GM18519 (cell line): ENCODE data around the gene CMTM2.
A peak's percentile ranks its signal among the peaks of the same experiment; 100 is the strongest.

ENCODE experiments used
- ATAC-seq: cut with Tn5 transposase; IDR thresholded peaks from one replicate; pipeline ENCODE4 v1.9.1; 2021; ENCODE audit warnings: mild to moderate bottlenecking, moderate library complexity; ENCODE audit not compliant: unreplicated experiment, low FRiP score

CMTM2 gene, protein sequence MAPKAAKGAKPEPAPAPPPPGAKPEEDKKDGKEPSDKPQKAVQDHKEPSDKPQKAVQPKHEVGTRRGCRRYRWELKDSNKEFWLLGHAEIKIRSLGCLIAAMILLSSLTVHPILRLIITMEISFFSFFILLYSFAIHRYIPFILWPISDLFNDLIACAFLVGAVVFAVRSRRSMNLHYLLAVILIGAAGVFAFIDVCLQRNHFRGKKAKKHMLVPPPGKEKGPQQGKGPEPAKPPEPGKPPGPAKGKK

DNA sequence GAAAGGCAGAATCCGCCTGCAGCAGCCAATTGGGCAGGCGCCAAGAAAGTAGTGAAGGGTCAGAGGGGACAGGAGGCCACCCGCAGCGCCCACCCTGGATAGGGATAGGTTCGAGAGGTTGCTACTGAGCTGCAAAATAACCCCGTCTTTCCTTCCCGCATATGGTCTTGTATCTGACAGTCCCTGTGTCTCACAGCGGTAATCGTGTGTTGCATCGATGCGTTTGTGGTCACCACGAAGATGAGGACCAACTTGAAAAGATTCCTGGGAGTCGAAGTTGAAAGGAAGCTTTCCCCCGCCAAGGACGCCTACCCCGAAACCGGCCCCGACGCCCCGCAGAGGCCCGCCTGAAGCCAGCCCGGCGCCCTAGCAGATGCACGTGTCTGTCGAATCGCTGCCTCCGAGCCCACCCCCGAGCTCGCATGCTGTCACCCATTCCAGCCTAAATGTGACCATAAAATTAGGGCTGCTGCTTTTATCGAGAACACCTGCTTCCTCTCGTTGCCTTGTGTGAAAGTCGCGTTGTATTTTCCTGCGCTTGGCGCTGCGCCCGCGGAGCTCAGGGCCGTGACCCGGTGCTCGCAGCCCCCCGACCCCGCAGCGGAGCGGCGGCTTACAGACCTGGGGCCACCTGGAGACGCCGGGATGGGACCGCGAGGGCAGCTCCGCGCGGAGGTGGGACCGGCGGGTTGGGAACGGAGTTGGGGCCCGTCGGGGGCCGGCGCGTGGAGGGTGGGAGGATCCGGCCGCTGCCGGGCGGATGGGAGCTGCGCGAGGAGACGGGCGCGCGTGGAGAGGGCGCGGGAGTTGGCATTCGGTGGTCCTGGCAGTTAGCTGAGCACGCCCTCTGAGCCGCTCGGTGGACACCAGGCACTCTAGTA is at the start of gene CMTM2:
CMTM2 (plus strand) TSS at position 813 of the 881 bp plus-strand sequence. CDS start 145 bp downstream, outside the sequence.
- no peak for ATAC-seq

DNA sequence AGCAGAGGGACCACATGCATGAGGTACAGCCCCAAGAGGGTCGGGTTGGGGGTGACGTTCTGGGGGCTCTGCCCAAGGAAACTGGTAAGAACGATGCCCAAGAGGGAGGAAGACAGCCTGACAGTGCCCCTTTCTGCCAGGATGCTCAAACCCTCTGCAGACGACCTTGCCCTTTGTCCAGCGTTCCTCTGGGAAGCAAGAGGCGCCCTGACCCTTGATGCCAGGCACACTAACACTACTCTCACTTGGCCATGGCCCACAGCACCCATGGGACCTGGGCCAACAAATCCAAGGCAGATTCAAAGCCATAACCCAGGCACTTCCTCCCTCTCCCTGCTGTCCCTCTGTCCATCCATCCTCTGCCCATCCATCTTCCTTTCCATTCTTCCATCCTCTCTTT is 49.8 kb upstream of the CMTM2 start:
- ATAC-seq = no peak

DNA sequence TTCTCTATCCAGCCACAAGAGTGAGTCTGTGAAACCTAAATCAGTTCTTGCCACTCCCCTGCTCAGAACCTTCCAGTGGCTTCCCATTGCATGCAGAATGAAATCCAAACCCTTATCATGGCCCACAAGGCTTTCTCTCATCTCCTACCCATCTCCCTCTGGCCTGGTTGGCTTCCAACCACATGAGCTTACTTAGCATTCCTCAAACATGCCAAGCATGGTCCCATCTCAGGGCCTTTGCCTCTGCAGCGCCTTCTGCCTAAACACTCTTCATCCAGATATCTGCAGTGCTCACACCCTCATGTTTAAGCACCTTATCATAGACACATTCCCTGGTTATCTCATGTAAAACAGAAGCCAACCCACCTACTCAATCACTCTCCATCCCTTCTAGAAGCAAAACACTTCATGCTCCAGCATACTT is 44.9 kb upstream of the CMTM2 start:
- ATAC-seq = no peak

DNA sequence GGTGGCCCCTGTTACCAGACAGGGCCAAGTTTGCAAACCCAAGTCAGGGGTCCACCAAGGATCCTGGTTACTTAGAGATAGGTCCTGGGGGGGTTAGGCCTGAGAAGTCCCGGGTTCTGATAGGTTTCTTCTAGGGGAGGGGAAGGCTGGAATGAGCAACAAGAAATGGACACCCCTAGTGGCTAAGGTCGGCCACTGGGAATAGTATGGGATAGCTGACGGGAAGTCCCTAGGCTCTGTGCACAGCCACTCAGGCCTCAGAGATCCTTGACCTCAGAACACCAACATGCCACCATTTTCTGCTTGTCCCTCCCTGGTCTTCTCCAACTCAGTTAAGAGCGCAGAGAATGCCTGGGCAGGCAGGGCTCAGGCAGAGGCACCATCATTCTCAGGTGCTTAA is 42.7 kb upstream of the CMTM2 start:
- ATAC-seq = no peak

DNA sequence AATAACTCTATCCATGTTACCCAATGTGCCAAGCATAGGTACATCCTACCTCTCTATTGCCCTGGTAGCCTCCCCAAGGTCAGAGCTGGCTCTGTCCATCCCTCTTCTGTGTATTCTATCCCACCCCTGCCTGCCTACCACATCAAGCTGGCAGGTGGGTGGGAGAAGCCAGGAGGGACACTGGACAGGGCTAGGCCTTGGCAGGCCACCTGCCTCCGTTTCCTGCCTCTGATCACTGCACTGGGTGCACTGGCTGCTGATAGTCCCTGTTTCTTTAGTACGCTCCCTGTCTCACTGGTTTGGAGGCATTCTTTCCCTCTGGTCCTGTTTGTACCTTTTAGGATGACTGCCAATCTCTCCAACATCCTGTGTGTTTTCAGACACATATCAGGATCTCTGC is 42.0 kb upstream of the CMTM2 start:
- no peak for ATAC-seq

DNA sequence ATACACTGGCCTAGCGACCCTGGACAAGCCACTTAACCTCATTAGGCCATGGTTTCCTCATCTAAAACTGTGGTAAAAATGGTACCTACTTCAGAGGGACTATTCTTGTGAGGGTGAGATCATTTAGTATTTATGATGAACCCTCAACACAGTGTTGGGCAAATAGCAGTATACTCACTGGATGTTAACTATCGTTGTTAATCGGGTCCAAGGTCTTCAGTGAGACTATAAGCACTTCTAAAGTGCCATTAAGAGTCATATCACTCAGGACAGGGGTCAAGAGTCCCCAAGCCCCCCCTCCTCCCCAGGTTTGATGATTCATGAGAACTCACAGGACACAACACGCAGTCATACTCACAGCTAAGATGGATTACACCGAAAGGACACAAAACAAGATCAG is 40.4 kb upstream of the CMTM2 start:
- no peak for ATAC-seq

DNA sequence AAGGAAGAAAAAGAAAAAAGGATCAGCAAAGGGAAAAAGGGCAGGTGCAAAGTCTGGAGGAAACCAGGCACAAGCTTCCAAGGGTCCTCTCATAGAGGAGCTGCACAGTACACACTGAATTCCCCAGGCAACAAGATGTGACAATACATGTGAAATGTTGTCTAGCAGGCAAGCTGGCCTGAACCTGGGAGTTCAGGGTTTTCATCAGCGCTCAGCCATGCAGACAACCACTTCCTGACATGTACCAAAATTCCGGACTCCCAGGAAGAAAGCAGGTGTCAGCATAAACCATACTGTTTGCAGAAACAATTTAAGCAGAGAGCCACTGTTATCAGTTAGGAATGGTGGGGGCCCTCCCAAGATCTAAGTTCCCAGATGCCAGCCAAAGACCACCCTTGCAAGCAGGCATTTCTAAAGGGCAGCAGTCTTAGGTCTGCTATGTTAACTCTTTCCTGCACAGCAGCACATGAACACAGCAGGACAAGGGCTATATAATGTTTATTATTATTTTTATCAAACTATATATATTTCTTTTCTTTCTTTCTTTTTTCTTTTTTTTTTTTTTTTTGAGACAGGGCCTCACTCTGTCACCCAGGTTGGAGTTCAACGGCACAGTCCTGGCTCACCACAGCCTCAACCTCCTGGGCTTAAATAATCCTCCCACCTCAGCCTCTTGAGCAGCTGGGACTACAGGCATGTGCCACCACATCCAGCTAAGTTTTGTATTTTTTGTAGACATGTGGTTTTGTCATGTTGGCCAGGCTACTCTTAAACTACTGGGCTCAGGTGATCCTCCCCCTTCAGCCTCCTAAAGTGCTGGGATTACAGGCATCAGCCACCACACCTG is 39.4 kb upstream of the CMTM2 start:
- peak; percentile 80 for ATAC-seq

DNA sequence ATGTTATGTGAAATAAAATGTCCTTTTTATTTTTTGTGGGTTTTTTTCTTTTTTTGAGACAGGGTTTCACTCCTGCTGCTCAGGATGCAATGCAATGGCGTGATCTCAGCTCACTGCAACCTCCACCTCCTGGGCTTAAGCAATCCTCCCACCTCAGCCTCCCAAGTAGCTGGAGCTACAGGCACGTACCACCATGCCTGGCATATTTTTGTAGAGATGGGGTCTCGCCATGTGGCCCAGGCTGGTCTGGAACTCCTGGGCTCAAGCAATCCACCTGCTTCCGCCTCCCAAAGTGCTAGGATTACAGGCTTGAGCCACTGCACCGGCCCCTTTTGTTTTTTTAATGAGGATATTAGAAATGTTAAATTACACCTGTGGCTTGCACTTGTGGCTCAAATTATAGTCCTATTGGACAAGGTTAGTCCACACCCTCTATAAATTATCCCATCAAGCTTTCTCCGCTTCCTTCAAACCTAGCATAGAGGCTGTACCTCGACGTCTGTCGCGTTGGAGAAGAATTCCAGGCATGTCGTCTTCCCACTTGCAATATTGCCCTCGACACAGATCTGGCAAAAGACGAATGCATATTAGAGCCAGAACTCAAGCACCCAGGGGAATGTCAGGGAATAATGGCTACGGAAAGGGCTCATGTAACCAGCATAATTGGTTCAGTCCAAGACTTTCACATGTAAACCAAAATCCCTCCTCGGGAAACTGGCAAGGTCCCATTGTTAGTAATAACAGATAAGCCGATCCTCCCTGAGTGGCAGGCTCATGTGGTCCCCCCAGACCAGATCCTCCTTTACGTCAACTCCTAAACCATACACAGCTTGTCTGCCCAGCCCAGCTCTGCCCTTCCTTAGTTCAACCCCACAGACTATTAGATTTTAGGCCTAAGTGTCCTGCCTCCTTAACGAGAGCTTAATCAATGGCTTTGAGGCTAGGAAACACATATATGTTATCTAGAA is 37.6 kb upstream of the CMTM2 start:
- ATAC-seq = no peak

DNA sequence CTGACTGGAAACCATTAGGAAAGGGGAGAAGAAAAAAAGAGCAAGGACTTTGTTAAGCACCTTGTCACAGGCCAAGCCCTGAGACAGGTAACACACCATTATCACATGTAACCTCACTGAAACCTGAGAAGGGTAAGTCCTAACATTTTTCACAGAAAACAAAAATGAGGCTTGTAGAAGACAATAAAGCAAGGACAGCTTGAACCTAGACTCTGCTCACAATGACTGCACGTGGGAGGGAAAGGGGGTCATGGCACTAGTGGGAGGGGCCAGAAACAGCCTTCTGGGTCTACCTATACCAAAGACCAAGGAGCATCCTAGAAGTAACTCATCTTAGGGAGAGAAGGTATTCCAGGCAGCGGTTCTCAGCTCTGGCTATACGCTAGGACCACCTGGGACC is 36.9 kb upstream of the CMTM2 start:
- no peak for ATAC-seq

DNA sequence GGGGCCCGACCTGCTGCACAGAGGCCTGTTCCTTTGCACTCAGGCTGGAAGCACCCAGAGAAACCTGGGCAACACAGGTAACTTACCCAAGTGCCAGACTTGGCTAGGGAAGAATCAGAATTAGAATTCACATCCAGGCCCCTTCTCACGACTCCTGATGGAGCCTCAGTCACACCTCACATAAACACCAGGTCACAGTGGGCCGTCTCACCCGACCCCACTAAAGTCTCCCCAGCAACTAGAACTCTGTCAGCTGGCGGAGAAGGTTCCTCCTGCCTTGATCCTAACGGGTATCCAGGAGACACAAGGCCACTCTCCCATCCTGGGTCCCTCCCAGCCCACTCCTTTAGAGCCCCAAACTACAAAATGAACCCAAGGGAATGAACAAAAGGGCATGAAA is 35.7 kb upstream of the CMTM2 start:
- ATAC-seq = no peak

DNA sequence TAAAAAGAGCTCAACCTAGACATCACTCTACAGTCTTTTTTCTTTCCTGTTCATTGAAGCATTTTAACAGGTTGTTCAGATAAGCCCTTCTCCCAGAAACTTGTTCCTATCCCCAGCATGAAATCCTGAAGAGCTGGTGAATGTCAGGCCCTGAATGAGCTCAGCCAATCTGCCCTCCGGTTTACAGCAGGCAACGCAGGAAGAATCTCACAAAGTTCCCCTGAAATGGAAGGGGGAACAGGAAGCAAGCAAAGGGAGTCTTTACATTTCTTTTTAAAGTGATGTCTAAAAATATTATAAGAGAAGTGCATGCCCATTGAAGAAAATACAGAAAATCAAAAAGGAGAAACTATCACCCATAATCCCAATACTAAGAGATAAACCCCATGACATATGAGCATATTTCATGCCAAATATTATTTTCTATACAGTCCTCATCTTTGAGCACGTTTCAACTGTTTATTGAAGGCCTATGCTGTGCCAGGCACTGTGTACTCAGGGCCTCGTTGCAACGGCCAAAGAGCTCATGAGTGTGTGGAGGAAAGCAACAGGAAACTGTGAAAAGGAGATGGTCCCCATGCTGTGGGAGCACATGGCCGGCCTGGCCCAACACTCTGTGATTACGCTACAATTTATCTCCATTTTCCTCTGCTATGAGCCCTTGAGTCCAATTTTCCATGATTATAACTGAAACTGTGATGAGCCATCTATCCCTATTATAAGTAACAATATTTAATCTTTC is 35.1 kb upstream of the CMTM2 start:
- no peak for ATAC-seq

DNA sequence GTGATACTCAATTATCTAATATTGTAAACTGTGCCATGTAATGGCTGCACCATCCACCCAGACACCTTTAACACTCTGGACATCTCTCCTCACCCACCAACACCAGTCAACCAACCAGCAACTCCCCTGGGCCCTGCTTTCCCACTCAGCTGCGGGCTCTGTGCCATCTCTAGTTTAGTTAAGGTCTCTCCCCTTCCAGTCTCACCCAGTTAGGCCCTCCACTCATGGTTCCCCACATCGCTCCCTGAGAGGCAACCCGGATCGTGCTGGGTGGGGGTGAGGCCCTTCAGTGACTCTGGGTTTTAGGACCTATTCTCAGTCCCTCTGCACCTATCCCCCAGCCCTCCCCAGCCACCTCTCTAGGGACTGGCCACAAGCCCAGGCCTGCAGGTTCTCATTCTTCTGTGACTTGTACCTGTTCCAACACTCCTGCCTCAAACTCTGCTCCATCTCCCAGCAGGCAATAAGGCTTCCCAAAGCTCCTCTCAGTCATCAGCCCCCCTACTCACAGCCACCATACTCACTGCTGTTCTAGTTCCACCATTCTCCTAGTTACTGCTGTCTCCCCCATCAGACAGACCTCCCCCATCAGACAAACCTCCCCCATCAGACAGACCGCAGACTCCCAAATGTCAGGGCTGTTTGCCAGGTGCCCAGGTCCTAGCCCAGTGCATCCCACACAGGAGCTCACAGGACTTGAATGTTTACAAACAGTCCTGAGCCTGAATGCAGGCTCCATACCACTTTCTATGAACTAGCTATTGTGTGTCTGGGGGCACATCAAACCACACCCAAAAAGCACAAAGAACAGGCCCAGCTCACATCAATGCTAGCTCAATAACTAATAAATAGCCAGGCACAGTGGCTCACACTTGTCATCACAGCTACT is 31.9 kb upstream of the CMTM2 start:
- ATAC-seq = no peak

DNA sequence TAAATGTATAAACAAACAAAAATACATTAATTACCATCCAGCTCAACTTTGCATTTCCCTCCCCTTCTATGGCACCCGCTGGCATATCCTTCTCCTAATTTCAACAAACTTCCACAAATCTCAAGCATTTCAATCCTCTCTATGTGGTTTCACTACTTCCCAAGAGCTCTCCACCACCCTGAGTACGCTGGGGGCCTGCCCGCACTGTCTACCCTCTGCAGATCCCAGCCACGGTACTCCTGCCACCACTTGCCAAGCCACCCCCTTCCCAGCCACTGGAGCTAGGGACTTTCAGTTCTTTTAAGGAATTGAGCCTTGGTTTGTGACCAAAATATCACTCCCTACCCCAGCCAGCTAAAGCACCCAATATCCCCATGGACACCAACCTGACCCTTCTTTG is 31.2 kb upstream of the CMTM2 start:
- no peak for ATAC-seq

DNA sequence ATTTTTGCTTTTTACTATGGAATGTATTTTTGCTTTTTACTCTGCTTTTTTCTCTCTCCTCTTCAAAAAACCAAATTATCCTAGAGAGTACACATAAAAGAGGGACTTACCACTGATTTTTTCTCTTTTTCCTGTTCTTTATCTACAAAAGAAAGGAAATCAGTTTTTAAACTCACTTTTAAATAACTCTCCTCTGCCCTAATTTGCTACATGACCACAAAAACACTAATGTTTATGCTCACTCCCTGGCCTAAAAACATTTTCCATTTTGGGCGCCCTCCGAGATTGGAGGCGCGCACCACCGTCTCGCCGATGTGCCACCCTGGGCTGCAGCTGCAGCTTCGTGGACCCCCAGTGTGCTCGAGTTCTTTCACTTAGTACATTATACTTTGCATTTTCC is 30.4 kb upstream of the CMTM2 start:
- no peak for ATAC-seq

DNA sequence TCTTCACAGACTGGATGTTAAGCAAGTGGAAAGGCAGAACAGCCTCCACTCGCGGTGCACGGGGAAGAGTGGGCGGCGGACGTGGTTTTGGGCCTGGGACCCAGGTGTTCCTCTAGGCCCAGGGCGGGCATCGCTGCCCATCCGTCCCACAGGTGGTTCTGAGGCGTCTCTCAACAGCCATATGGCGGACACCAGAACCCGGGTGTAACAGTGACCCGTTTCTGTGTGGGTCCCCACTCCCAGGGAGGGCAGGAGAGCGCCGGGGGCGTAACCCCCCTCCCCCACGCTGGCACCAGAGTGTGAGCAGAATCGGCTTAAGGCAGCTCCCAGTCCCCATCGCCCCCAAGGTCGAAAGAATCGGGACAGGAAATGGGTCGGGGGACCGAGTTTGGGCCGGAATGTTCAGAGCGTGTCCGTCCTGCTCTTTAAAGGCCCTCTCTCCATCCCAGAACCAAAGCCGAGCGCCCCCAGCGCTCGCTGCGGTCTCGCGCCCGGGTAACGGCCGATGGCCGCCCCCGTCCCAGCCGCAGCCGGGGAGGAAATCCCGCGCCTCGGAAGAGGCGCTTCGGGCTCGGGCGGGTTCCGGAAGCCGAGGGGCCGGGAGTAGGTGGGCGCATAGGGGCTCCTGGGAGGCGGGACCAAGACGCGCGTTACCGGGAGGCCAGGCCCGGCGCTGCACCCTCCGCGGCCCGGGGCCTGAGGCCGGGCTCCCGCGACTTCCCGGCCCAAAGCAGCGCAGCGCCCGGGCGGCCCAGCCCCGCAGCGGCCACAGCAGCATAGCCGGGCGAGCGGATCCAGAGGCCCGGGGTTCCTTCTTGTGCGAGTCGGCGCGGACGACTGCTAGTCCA is 29.8 kb upstream of the CMTM2 start, which contains the start of gene TK2:
TK2 (minus strand) TSS at position 839 of the 848 bp plus-strand sequence; CDS start at position 778, 61 bp downstream.
- no peak for ATAC-seq

DNA sequence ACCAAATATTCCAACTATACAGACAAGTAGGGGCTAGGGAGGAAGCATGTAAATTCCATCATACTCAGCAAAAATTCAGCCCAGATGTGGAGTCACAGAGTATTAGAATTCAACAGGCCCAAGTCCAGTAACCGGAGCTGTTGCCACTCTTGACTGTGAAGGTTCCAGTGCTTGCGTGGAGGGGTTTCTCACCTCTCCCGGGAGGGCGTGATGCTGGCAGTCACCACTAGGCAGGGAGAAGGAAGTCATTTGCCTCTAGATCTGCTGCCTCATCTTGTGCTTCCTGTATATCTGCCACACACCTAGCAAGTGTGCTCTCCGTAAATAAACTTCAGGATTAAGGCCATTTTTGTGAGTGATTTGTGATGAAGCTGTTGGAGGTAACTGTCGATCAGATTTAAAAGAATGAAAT is 27.9 kb upstream of the CMTM2 start:
- no peak for ATAC-seq

DNA sequence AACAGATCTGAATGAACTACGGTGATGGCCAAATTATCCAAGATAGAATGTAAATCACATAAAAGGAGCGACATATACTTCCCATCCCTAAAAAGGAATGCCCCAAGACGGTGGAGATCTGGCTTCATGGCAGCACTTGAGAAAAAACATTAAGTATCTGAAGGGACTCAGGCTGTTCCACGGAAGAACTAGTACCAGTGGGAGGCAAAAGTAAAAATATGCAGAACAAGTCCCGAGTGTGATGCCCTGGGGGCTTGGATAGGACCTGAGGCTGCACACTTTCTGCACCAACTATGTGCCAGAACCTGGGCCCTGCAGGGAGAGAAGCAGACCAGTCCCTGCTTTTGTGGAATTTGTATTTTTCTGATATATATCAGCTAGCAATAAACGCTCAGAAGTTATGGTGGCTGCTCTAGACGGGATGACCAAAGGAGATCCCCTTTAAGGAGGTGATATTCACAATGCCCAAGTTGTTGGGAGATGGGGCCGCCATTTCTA is 27.4 kb upstream of the CMTM2 start:
- ATAC-seq = no peak
